Stimulated activated CD8-positive, alpha-beta memory T cell treated with anti-CD3 and anti-CD28 coated beads, Interleukin-7, amount 100 ng/mL, for 1 hour (primary cell): ENCODE results near the gene ZDHHC7.
A peak's percentile ranks its signal among the peaks of the same experiment; 100 is the strongest.
"Not testable (repeated sequence)": the region's sequence is repeated elsewhere in the genome, so short reads cannot be mapped to it uniquely, and the experiment has no call there.

Source experiments
- DNase-seq, 2 donors: peaks; one replicate each; pipeline ENCODE4 v3.0.0-alpha.2; 2020; ENCODE audit warnings: low read depth in 2 of 2

Gene ZDHHC7

GRCh38 chr16:85042606-85043005 lies 31.3 kb upstream of the ZDHHC7 start:
- DNase-seq = no peak

GRCh38 chr16:85042167-85042526 lies 30.8 kb upstream of the ZDHHC7 start:
- no peak for DNase-seq

- no peak for DNase-seq
Observed at GRCh38 chr16:85041219-85042166, 30.2 kb upstream of the ZDHHC7 start.

GRCh38 chr16:85040685-85041084 lies 29.4 kb upstream of the ZDHHC7 start:
- DNase-seq = no peak

GRCh38 chr16:85037721-85038120 lies 26.4 kb upstream of the ZDHHC7 start:
- DNase-seq = no peak

- no peak for DNase-seq
Observed at GRCh38 chr16:85037050-85037410, 25.7 kb upstream of the ZDHHC7 start.

- no peak for DNase-seq
Observed at GRCh38 chr16:85036236-85037049, 25.1 kb upstream of the ZDHHC7 start.

GRCh38 chr16:85034591-85035433 lies 23.5 kb upstream of the ZDHHC7 start:
- DNase-seq = no peak

- no peak for DNase-seq
Observed at GRCh38 chr16:85033171-85033570, 21.8 kb upstream of the ZDHHC7 start.

GRCh38 chr16:85032187-85032586 lies 20.9 kb upstream of the ZDHHC7 start:
- DNase-seq = not testable (repeated sequence)

GRCh38 chr16:85031451-85031850 lies 20.1 kb upstream of the ZDHHC7 start:
- no peak for DNase-seq

- DNase-seq = no peak
Observed at GRCh38 chr16:85029981-85030401, 18.7 kb upstream of the ZDHHC7 start.

- no peak for DNase-seq
Observed at GRCh38 chr16:85029408-85029784, 18.1 kb upstream of the ZDHHC7 start.

- DNase-seq = peak; percentile 36 to 43
Observed at GRCh38 chr16:85028685-85029407, 17.5 kb upstream of the ZDHHC7 start.

GRCh38 chr16:85027958-85028684 lies 16.8 kb upstream of the ZDHHC7 start:
- no peak for DNase-seq

GRCh38 chr16:85027349-85027957 lies 16.1 kb upstream of the ZDHHC7 start, which contains the start of gene KIAA0513:
Gene KIAA0513 (plus strand): TSS chr16:85027795. CDS start chr16:85067072, 39,277 bp downstream.
- DNase-seq = peak; percentile 94

- no peak for DNase-seq
Observed at GRCh38 chr16:85026703-85027102, 15.4 kb upstream of the ZDHHC7 start.

GRCh38 chr16:85025781-85026653 lies 14.7 kb upstream of the ZDHHC7 start:
- no peak for DNase-seq

- DNase-seq = no peak
Observed at GRCh38 chr16:85019659-85020245, 8.4 kb upstream of the ZDHHC7 start.
